Retina (tissue), 1 donor: ENCODE data around the gene MYH7.

ENCODE experiments used
- DNase-seq: peaks from one replicate; pipeline ENCODE4 v3.0.0-alpha.2; 2016

MYH7 gene

GRCh38 chr14:23365732-23366425 is 69.6 kb downstream of the MYH7 start:
- DNase-seq = peak; percentile 88

- no peak for DNase-seq
These were observed 70.3 kb downstream of the MYH7 start, which contains the start of gene EFS for GRCh38 chr14:23365036-23365731. TSS of gene EFS (minus strand) at chr14:23365172. CDS start at chr14:23365025, 147 bp downstream.

GRCh38 chr14:23364164-23365035 is 71.1 kb downstream of the MYH7 start:
- DNase-seq = peak; percentile 80
